Esophagus muscularis mucosa (tissue), 4 donors: Measurements from ENCODE around the gene JMJD6. TPM values are rescaled to one million over a fixed set of nuclear protein-coding genes. Genes with fewer than 3 reads are reported as not detected.
A peak's percentile ranks its signal among the peaks of the same experiment; 100 is the strongest.

ENCODE experiments used
- DNase-seq: peaks from one replicate; pipeline ENCODE4 v3.0.0-alpha.2; 2017; ENCODE audit errors: extremely low spot score
- H3K27ac ChIP-seq, 4 donors: fragments of 200-600 bp; sonication (generic); replicated peaks in 1 of 4; 1 replicate in 3 of 4; 2 replicates in 1 of 4; pipeline ENCODE4 v1.5.1; 2016 to 2019; ENCODE audit warnings: mild to moderate bottlenecking in 1 of 4
- H3K27me3 ChIP-seq, 4 donors: fragments of 200-600 bp; sonication (generic); one replicate each; pipeline versions ENCODE4 v1.5.1 to v1.6.0; 2016 to 2019
- H3K36me3 ChIP-seq, 4 donors: fragments of 200-600 bp; sonication (generic); one replicate each; pipeline ENCODE4 v1.5.1; 2016 to 2019
- H3K4me1 ChIP-seq, 4 donors: fragments of 200-600 bp; sonication (generic); one replicate each; pipeline ENCODE4 v1.5.1; 2016 to 2019
- H3K4me3 ChIP-seq, 4 donors: fragments of 200-600 bp; sonication (generic); 1 replicate in 2 of 4; 2 replicates in 2 of 4; pipeline ENCODE4 v1.5.1; 2016 to 2019; ENCODE audit warnings: mild to moderate bottlenecking in 4 of 4, moderate library complexity in 1 of 4
- H3K9me3 ChIP-seq, 4 donors: fragments of 200-600 bp; sonication (generic); 1 replicate in 3 of 4; 2 replicates in 1 of 4; pipeline ENCODE4 v1.5.1; 2016 to 2019
- WGBS: methylation state at CpG from one replicate; pipeline ENCODE4 v1.1.5; 2018; 5-methylcytosine and 5-hydroxymethylcytosine counted together
- intact Hi-C: fragments of 100-400 bp; cut with DNase I; formaldehyde crosslinking; loops from one replicate; pipeline ENCODE4 v1.15.1; 2023
- small RNA-seq, 3 donors: library from RNA; depleted of rRNA; stranded (forward); fragments of <200 nt; gene quantifications; one replicate each; pipeline ENCODE3, GENCODE V24; 2016
- total RNA-seq, 4 donors: library from RNA; depleted of rRNA; stranded (reverse); fragments of >200 nt; gene quantifications; one replicate each; pipeline versions ENCODE4 v1.1.0 to v1.2.1, GENCODE V29; 2016
- TF ChIP-seq, protein P1 (sequence below), 3 experiments: fragments of 200-600 bp in 2 of 3; fragments of 450-650 bp in 1 of 3; sonication (generic) in 2 of 3; IDR thresholded peaks; one replicate each; pipeline ENCODE4 v1.5.1; 2017 to 2019; ENCODE audit warnings: antibody characterized with exemption in 3 of 3, mild to moderate bottlenecking in 2 of 3, moderate library complexity in 1 of 3

Gene JMJD6
- total RNA-seq, 4 donors from 2014 or later: 29.5 to 54.5 (median 49.5) TPM

DNA sequence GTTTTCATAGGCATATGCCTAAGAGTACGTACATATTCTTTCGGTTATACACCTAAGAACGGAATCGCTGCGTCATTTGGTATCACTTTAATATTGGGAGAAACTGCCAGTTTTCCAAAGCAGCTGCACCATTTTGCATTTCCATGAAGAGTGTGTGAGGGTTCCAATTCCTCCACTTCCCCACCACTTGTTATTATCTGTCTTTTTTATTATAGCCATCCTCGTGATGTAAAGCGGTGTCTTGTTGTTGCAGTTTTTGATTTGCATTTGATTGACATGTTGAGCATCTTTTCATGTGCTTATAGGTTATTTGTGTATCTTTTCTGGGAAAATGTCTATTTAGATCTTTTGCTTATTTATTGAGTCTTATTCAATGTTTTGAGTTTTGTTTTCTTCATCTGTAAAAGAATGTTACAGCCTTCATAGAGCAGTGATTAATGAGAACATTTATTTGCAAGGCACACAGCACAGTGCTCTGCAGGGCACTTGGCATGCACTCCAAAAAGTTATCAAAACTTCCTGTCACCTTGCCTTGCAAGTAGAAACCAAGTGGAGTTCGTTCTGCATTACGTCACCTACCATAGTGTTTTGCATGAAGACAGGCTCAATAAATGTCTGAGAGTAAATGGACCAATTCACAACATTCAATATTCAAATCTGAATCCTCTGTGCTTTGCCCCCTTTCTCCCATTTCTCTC lies 56.2 kb downstream of the JMJD6 start:
- intact Hi-C loops: loop anchor here (5.0 kb wide), 1 partner anchor 113 kb away; no protein-coding TSS in a partner anchor
- H3K27ac ChIP-seq: peak overlapping the region in 2 of 4 donors; percentile 76 to 87
- 90% methylated on average over 9 of the region's 9 CpGs for WGBS
- H3K36me3 ChIP-seq: no peaks in the 10 kb centered on the region
- peaks cover 0 to 6% (median 0%) of the 10 kb centered on the region in 4 donors for H3K27me3 ChIP-seq
- H3K4me3 ChIP-seq: no peak overlapping the region
- no peak for DNase-seq
- peaks cover 14 to 23% (median 19%) of the 10 kb centered on the region in 4 donors for H3K4me1 ChIP-seq
- H3K9me3 ChIP-seq: no peaks in the 10 kb centered on the region
- TF ChIP-seq, protein P1, sequence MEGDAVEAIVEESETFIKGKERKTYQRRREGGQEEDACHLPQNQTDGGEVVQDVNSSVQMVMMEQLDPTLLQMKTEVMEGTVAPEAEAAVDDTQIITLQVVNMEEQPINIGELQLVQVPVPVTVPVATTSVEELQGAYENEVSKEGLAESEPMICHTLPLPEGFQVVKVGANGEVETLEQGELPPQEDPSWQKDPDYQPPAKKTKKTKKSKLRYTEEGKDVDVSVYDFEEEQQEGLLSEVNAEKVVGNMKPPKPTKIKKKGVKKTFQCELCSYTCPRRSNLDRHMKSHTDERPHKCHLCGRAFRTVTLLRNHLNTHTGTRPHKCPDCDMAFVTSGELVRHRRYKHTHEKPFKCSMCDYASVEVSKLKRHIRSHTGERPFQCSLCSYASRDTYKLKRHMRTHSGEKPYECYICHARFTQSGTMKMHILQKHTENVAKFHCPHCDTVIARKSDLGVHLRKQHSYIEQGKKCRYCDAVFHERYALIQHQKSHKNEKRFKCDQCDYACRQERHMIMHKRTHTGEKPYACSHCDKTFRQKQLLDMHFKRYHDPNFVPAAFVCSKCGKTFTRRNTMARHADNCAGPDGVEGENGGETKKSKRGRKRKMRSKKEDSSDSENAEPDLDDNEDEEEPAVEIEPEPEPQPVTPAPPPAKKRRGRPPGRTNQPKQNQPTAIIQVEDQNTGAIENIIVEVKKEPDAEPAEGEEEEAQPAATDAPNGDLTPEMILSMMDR (IDR thresholded peaks at IDR 0.05): no peak

Small RNA genes within 50 kb of the gene (small RNA-seq; reads per million reads assigned to genes)
- gene AC005837.3 (0 reads per million in 3 donors), gene RF02271 (0 reads per million in 3 donors), gene RNU6-97P (0 reads per million in 3 donors), gene RNY4P36 (0 to 0.37 (median 0.08) reads per million in 3 donors)

Other genes starting within 250 kb of the JMJD6 start
- gene RHBDF2, start 225.2 kb downstream of the JMJD6 start, total RNA-seq: 10 to 100 TPM; 12.9 to 22.5 (median 15.4) TPM
- gene CYGB, start 188.9 kb downstream of the JMJD6 start, total RNA-seq: 10 to 100 TPM; 10.8 to 23.5 (median 20.7) TPM
- gene PRCD, start 186.6 kb downstream of the JMJD6 start, total RNA-seq: 1 to 10 TPM; 1.2 to 5.1 (median 3.8) TPM
- gene ST6GALNAC2, start 140.7 kb downstream of the JMJD6 start, total RNA-seq: 10 to 100 TPM in 2 of 4 donors, 1 to 10 TPM in 2; 8.7 to 17.8 (median 13.3) TPM
- 1 to 10 TPM in 3 of 4 donors, under 1 TPM in 1; 0.83 to 4.9 (median 3.2) TPM for gene ST6GALNAC1, start 82.8 kb downstream of the JMJD6 start, total RNA-seq
- 100 to 1,000 TPM; 405 to 422 (median 411) TPM for gene MXRA7, start 15.6 kb downstream of the JMJD6 start, total RNA-seq
- 10 to 100 TPM; 18.3 to 29.7 (median 23.0) TPM for gene METTL23, start 233 bp upstream of the JMJD6 start, total RNA-seq
- 100 to 1,000 TPM; 133 to 173 (median 157) TPM for gene SRSF2, start 10.7 kb upstream of the JMJD6 start, total RNA-seq
- 10 to 100 TPM; 17.1 to 22.4 (median 18.8) TPM for gene MFSD11, start 11.5 kb upstream of the JMJD6 start, total RNA-seq
- 1 to 10 TPM in 1 of 4 donors, under 1 TPM in 3; under 0.01 to 1.7 (median 0.43) TPM for gene MGAT5B, start 141.8 kb upstream of the JMJD6 start, total RNA-seq